Motor neuron (in vitro differentiated cells): Measurements from ENCODE around the gene PREX1. TPM values are rescaled to one million over a fixed set of nuclear protein-coding genes. Genes with fewer than 3 reads are reported as not detected.
A peak's percentile ranks its signal among the peaks of the same experiment; 100 is the strongest.

Source experiments
- ATAC-seq, 8 experiments: fragments of 200-7000 bp; cut with Tn5 transposase; replicated peaks in 6 of 8; 2 replicates each; pipeline ENCODE4 v1.8.0; 2021; ENCODE audit warnings: mild to moderate bottlenecking in 8 of 8, moderate library complexity in 8 of 8
- H3K27ac ChIP-seq, 2 donors: fragments of 250-450 bp; sonication (Bioruptor Pico); 2 replicates each; pipeline ENCODE4 v1.9.0; 2021; ENCODE audit warnings: antibody characterized with exemption in 2 of 2, mild to moderate bottlenecking in 2 of 2, moderate library complexity in 1 of 2
- H3K4me1 ChIP-seq, 2 donors: fragments of 250-450 bp; sonication (Bioruptor Pico); replicated peaks in 1 of 2; 2 replicates each; pipeline ENCODE4 v1.6.1; 2021; ENCODE audit warnings: antibody characterized with exemption in 2 of 2, mild to moderate bottlenecking in 2 of 2, moderate library complexity in 1 of 2
- H3K4me3 ChIP-seq, 5 donors: fragments of 250-450 bp; sonication (Bioruptor Pico); 2 replicates each; pipeline ENCODE4 v1.9.0; 2021; ENCODE audit warnings: antibody characterized with exemption in 5 of 5, mild to moderate bottlenecking in 5 of 5, moderate library complexity in 4 of 5
- WGBS, 10 experiments: fragments of 450-650 bp; shearing (Covaris generic); methylation state at CpG; one replicate each; pipeline ENCODE4 v1.0.0; 2022; 5-methylcytosine and 5-hydroxymethylcytosine counted together
- in situ Hi-C, 9 experiments: fragments of 400-800 bp; cut with MboI; loops; one replicate each; pipeline ENCODE4 v1.15.0; 2021; ENCODE audit warnings: low sequenced_read_pairs in 9 of 9, low pct_unique_long_range_greater_than_20kb in 2 of 9; ENCODE audit not compliant: unreplicated experiment in 9 of 9
- total RNA-seq, 8 experiments: library from RNA; unstranded; fragments of 300-600 nt; gene quantifications; 2 replicates each; pipeline versions ENCODE4 v1.2.3 to v1.2.4, GENCODE V29; 2022

The PREX1 gene
- total RNA-seq, 8 experiments from 2014 or later: 10.1 to 54.9 (median 27.0) TPM

- 79 to 100% (median 95%) methylated on average over 1 to 4 of the region's 4 CpGs; no CpG with 5 or more reads in 3 of the 10 experiments for WGBS, 10 experiments
- Histone ChIP-seq H3K4me1 (peaks cover 0 to 4% of the 10 kb centered on the region in 2 donors), H3K27ac (no peak overlapping the region), H3K4me3 (no peak overlapping the region)
- in situ Hi-C loops: no loop called here
- no peak for ATAC-seq
These were observed 116.8 kb downstream of the PREX1 start for GRCh38 chr20:48711044-48711428.

GRCh38 chr20:48710341-48711043 lies 117.3 kb downstream of the PREX1 start:
- no peak for ATAC-seq
- in situ Hi-C loops: no loop called here
- no peak overlapping the region for H3K4me3 ChIP-seq
- peaks cover under 1 to 6% of the 10 kb centered on the region in 2 donors for H3K4me1 ChIP-seq
- WGBS, 10 experiments: 79 to 100% (median 96%) methylated on average over 1 to 10 of the region's 15 CpGs; no CpG with 5 or more reads in 3 of the 10 experiments
- no peak overlapping the region for H3K27ac ChIP-seq

GRCh38 chr20:48709744-48710143 lies 118.1 kb downstream of the PREX1 start:
- Histone ChIP-seq H3K4me1 (peaks cover 6 to 14% of the 10 kb centered on the region in 2 donors), H3K27ac (no peak overlapping the region)
- in situ Hi-C loops: no loop called here

GRCh38 chr20:48709058-48709691 lies 118.6 kb downstream of the PREX1 start:
- peaks cover 6 to 15% of the 10 kb centered on the region in 2 donors for H3K4me1 ChIP-seq

More at GRCh38 chr20:48709744-48710143, 118.1 kb downstream of the PREX1 start:
- WGBS, 10 experiments: 60 to 100% (median 88%) methylated on average over 1 to 4 of the region's 4 CpGs; no CpG with 5 or more reads in 4 of the 10 experiments
- H3K4me3 ChIP-seq: no peak overlapping the region
- no peak for ATAC-seq

GRCh38 chr20:48708630-48709029 lies 119.2 kb downstream of the PREX1 start:
- Histone ChIP-seq H3K4me1 (peaks cover 6 to 11% of the 10 kb centered on the region in 2 donors), H3K4me3 (no peak overlapping the region), H3K27ac (no peak overlapping the region)
- no peak for ATAC-seq
- in situ Hi-C loops: no loop called here
- 40 to 98% (median 92%) methylated on average over 2 to 8 of the region's 11 CpGs; no CpG with 5 or more reads in 5 of the 10 experiments for WGBS, 10 experiments

More at GRCh38 chr20:48709058-48709691, 118.6 kb downstream of the PREX1 start:
- 78 to 96% (median 93%) methylated on average over 4 to 12 of the region's 18 CpGs; no CpG with 5 or more reads in 2 of the 10 experiments for WGBS, 10 experiments
- in situ Hi-C loops: no loop called here
- H3K27ac ChIP-seq: no peak overlapping the region
- H3K4me3 ChIP-seq: no peak overlapping the region
- ATAC-seq: no peak

GRCh38 chr20:48708116-48708515 lies 119.7 kb downstream of the PREX1 start:
- Histone ChIP-seq H3K4me1 (peaks cover 6 to 13% of the 10 kb centered on the region in 2 donors), H3K27ac (no peak overlapping the region), H3K4me3 (no peak overlapping the region)
- no peak for ATAC-seq
- WGBS, 10 experiments: 80 to 95% (median 85%) methylated on average over 1 to 6 of the region's 7 CpGs; no CpG with 5 or more reads in 4 of the 10 experiments
- in situ Hi-C loops: no loop called here

- peaks cover 6 to 22% of the 10 kb centered on the region in 2 donors for H3K4me1 ChIP-seq
- no peak for ATAC-seq
- WGBS, 10 experiments: 54 to 100% (median 84%) methylated on average over 1 to 7 of the region's 12 CpGs; no CpG with 5 or more reads in 1 of the 10 experiments
- in situ Hi-C loops: no loop called here
- no peak overlapping the region for H3K27ac ChIP-seq
- no peak overlapping the region for H3K4me3 ChIP-seq
These were observed 121.0 kb downstream of the PREX1 start for GRCh38 chr20:48706710-48707365.

GRCh38 chr20:48706116-48706656 lies 121.6 kb downstream of the PREX1 start:
- Histone ChIP-seq H3K27ac (no peak overlapping the region), H3K4me3 (no peak overlapping the region), H3K4me1 (peaks cover 6 to 22% of the 10 kb centered on the region in 2 donors)
- 73 to 100% (median 100%) methylated on average over 1 to 2 of the region's 2 CpGs; no CpG with 5 or more reads in 5 of the 10 experiments for WGBS, 10 experiments
- ATAC-seq: peak in 1 of 8 experiments; percentile 14
- in situ Hi-C loops: no loop called here

GRCh38 chr20:48705240-48706115 lies 122.3 kb downstream of the PREX1 start:
- Histone ChIP-seq H3K4me1 (peaks cover 6 to 22% of the 10 kb centered on the region in 2 donors), H3K4me3 (no peak overlapping the region), H3K27ac (peak overlapping the region; percentile 39 to 67)
- in situ Hi-C loops: no loop called here
- ATAC-seq: peak in 4 of 8 experiments; percentile 20 to 55 (median 32)
- 0 to 88% (median 63%) methylated on average over 1 to 8 of the region's 8 CpGs; no CpG with 5 or more reads in 1 of the 10 experiments for WGBS, 10 experiments

- WGBS, 10 experiments: 31 to 97% (median 75%) methylated on average over 2 to 9 of the region's 10 CpGs; no CpG with 5 or more reads in 2 of the 10 experiments
- Histone ChIP-seq H3K4me3 (no peak overlapping the region), H3K27ac (peak overlapping the region in 1 of 2 donors; percentile 67), H3K4me1 (peaks cover 6 to 22% of the 10 kb centered on the region in 2 donors)
- in situ Hi-C loops: no loop called here
- no peak for ATAC-seq
These were observed 123.0 kb downstream of the PREX1 start for GRCh38 chr20:48704761-48705160.

- no peak overlapping the region for H3K27ac ChIP-seq
- no peak overlapping the region for H3K4me3 ChIP-seq
- H3K4me1 ChIP-seq: peaks cover 6 to 22% of the 10 kb centered on the region in 2 donors
- WGBS, 10 experiments: 80 to 100% (median 96%) methylated on average over 1 to 6 of the region's 15 CpGs; no CpG with 5 or more reads in 4 of the 10 experiments
- in situ Hi-C loops: no loop called here
- ATAC-seq: no peak
These were observed 124.1 kb downstream of the PREX1 start for GRCh38 chr20:48703511-48704219.
